ENCODE measurements around the gene BMI1.

GRCh38 chr10:22368981-22369380 lies 48.1 kb downstream of the BMI1 start:
- TF ChIP-seq CTCF (IDR thresholded peaks at IDR 0.05 in 8 of 11, conservative IDR thresholded peaks at IDR 0.05 in 3 of 11) (no peak), POLR2AphosphoS5 (IDR thresholded peaks at IDR 0.05) (no peak)

Data from spleen (tissue), 7 donors.